NCI-H2107 (cell line): ENCODE data around the gene CSNK1D.

Experiments used
- DNase-seq: peaks from one replicate; lab custom pipeline; 2025; lab: John Stamatoyannopoulos, UW

Gene CSNK1D

DNA sequence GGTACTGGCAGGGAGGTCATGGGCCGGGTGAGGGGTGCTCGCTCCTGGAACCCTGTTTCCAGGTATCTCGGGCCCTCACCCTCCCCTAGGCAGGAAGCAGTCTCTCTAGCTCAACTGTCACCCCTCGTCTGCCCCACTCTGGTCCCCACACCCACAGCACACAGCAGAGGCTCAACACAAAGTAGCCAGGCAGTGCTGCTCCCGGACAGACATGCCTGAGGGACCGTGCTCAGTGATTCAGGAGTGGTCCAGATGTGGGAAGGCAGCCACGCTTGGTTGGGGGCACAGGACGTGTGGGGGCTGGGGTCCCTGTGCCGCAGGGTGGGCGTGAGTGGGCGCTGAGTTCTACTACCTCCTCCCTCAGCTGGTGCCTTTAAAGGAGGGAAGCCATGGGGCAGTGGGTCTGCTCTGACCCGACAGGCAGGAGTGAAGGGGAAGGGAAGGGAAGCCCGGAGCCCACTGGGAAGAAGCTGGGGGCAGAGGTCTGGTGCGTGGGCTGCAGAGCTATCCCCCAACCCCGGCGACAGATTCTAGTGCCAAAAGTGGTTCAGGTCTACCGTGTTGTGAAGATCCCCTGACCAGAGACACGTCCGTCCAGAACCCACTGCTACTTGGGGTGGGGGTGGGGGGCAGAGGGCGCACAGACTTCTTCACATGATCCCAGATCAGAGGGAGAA lies 32.9 kb downstream of the CSNK1D start:
- no peak for DNase-seq

DNA sequence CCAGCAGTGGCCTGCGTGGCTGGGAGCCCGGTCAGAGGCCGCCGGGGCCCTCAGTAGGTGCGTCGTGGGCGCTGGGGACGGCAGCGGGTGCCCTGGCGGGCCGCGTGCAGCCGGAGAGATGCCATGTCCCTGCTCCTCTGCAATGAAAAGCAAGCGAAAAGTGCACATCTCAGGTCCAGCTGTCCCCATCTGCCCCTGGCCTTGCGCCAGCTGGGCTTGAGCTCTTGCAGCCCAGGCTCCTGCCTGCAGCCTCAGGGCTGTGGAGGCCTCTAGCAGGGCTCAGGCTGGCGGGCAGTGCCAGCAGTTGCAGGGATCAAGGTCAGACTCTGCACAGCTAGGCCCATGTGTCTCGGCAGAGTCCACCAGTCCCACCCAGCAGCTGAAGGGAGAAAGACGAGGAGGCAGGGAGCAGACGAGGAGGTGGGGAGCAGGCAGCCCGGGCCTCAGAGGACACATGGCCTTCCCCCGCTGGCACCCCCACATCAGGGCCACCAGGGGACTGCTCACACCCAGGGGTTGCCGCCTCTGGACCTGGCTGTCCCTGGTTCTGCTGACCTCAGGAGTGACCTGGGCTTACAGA lies 33.5 kb downstream of the CSNK1D start:
- no peak for DNase-seq

DNA sequence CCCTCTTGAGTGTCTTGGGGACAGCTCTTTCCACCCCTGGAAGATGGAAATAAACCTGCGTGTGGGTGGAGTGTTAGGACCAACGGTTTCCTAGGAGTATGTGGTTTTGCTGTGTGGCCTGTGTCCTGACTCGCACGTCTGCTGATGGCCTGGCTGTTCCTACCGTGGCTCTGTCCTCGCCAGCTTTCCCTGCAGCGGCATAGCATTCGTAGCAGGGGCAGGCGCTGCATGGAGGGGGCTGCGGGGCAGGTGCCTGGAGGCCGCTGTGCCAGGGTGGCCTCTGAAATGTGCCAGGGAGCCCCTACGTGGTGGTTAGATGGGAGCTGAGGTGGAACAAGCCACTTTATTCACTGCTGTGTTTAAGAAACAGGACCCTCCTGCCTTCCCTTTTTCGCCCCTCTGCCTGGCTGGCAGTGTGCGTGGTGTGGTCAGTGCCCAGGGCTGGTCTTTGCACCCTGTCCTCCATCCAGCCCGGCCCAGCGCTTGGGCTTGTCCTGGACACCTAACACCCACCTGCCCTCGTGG lies 34.0 kb downstream of the CSNK1D start:
- DNase-seq = no peak

DNA sequence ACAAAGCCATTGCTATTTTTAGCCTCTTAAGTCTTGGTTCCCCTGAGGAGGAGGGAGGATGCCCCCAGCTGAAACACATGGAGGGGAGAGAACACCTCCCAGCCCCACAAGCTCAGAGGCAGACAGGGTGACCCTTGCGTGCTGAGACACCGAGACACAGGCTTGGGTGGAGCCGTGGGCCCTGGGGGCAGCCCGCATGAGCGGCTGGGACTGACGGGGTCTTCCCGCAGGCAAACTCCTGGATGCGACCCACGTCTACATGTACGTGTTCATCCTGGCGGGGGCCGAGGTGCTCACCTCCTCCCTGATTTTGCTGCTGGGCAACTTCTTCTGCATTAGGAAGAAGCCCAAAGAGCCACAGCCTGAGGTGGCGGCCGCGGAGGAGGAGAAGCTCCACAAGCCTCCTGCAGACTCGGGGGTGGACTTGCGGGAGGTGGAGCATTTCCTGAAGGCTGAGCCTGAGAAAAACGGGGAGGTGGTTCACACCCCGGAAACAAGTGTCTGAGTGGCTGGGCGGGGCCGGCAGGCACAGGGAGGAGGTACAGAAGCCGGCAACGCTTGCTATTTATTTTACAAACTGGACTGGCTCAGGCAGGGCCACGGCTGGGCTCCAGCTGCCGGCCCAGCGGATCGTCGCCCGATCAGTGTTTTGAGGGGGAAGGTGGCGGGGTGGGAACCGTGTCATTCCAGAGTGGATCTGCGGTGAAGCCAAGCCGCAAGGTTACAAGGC lies 34.9 kb downstream of the CSNK1D start:
- no peak for DNase-seq

DNA sequence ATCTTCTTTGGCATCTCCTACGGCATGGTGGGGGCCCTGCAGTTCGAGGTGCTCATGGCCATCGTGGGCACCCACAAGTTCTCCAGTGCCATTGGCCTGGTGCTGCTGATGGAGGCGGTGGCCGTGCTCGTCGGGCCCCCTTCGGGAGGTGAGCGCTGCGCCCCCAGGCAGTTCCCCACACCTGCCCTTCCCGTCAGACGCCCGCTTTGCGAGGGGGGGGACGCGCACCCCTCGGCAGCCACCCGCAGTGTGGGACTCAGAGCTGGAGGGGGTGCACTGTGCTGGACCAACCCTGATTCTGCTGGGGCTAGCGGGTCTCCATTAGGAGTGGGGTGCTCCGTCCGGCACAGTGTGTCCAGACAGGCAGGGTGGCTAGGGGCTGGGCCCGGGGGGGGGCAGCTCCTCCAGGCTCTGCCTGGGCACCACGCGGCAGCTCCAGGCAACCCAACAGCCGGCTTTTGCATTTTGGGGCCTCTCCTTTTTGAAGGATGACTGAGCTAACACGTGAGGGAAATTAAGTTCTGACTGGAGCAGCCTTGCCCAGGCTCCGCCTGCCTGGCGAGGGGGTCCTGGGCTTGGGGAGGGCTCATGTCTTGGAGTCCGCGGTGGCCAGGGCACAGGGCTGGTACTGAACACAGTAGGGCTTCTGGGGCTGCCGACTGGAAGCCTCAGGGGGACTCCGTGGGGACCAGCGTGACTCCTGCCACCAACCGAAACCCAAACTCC lies 35.6 kb downstream of the CSNK1D start:
- DNase-seq = no peak

DNA sequence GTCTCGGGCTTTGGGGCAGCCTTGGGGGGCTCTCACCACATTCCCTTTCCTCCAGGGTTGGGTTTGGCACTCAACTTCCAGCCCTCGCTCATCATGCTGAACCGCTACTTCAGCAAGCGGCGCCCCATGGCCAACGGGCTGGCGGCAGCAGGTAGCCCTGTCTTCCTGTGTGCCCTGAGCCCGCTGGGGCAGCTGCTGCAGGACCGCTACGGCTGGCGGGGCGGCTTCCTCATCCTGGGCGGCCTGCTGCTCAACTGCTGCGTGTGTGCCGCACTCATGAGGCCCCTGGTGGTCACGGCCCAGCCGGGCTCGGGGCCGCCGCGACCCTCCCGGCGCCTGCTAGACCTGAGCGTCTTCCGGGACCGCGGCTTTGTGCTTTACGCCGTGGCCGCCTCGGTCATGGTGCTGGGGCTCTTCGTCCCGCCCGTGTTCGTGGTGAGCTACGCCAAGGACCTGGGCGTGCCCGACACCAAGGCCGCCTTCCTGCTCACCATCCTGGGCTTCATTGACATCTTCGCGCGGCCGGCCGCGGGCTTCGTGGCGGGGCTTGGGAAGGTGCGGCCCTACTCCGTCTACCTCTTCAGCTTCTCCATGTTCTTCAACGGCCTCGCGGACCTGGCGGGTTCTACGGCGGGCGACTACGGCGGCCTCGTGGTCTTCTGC lies 36.3 kb downstream of the CSNK1D start:
- DNase-seq = no peak

DNA sequence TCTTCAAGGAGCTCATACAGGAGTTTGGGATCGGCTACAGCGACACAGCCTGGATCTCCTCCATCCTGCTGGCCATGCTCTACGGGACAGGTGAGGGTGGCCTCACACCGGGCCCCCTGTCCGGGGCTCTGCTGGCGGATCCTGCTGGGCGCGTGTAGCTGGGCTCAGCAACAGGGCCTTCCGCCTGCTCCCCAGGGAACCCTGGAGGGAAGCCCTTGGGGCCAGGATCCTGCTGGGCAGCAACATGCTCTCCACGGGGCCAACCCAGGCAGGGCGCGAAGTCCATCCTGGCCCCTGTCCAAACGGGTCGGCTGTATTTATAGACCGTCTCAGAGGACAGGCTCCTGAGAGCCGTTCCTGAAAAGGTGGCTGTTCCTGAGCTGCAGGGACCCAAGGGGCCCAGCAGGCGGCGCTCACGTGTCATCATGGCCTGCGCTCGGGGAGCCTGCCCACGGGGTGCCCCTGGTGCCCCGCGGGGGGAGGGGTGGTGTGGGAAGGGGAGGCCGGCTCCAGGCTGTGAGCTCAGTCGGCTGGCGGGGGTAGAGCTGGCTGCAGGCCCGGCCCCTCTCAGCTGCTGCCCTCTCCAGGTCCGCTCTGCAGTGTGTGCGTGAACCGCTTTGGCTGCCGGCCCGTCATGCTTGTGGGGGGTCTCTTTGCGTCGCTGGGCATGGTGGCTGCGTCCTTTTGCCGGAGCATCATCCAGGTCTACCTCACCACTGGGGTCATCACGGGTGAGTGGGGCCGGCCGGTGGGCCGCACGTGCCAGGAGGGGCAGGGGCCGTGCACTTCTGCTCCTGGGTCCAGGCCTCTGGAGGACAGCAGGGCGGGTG lies 37.1 kb downstream of the CSNK1D start:
- DNase-seq = peak; percentile 49

DNA sequence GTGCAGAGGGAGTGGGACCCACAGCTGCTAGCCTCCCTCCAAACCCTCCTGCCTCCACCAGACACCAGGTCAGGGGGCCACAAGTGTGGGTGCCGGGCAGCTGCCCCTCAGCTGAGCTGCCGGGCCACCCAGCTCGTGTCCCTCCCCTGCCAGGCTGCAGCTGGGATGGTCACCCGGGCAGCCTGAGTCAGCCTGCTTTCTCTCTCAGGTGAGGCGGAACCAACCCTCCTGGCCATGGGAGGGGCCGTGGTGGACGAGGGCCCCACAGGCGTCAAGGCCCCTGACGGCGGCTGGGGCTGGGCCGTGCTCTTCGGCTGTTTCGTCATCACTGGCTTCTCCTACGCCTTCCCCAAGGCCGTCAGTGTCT lies 37.7 kb downstream of the CSNK1D start:
- DNase-seq = no peak

DNA sequence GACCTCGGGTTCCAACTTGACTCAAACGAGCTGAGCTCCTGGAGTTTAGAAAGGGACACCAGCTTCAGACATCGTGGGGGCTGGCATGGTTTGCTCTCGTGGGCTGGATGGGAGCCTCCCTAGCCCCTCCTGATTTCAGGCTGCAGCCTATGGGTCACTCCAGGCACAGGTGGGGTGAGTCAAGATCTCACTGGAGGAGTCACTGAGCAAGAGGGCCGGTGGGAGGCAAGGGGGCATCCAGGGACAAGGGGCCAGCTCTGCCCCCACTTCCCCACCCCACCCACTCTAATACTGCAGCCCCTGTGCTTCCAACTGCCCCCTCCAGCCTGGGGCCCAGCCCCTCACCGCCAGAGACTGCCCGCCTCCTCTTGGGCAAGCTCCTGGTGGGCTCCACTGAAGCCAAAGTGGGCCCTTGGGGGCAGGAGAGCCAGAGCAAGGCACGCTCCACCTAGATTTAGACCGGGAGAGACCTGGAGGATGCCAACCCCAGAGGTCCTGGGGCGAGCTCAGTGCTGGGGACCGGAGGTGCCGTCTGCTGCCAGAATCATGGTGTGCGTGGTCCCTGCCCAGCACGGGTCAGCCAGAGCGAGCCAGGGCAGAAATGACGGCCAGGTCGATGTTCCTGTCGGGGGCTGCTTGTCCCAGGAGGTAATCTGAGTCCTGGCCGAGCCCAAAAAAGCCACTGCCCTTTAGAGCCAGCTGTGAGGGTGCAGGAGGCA lies 38.3 kb downstream of the CSNK1D start:
- DNase-seq = no peak

DNA sequence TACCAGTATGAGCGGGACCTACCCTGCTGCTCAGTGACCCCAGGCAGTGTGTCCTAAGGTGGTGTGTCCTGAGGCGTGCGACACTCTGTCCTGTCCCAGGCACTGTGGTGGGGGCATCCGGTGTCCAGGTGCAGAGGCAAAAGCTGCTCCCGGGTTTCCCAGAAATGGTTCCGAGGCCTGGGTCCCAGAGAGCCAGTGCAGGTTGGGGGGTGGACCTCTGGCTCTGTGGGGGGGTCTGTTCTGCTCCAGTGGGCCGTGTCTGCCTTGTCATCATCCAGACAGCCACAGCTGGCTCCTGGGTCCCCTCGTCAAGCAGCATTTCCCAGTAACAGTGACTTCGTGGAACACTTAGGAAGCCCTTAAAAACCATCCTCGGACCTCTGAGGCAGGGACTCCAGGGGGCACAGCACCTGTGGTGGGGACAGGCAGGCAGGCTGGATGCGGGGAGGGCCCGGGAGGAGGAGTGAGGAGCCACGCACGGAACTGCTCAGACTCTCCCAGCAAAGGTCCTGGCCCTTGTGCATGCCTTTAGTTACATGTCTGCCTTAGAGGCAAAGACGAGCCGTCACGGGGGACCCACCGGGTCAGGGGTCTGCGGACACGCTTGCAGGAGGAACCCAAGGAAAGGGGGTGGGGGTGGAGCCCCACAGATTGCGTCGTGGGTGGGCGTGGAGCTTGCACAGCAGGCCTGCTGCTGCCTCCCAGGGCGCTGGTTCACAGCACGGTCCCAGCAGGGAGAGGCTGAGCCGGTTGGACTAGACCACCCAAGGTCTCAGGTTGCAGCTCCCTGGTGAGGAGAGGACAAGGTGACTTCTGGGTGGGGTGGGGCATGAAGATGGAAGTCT lies 39.1 kb downstream of the CSNK1D start:
- DNase-seq = no peak

DNA sequence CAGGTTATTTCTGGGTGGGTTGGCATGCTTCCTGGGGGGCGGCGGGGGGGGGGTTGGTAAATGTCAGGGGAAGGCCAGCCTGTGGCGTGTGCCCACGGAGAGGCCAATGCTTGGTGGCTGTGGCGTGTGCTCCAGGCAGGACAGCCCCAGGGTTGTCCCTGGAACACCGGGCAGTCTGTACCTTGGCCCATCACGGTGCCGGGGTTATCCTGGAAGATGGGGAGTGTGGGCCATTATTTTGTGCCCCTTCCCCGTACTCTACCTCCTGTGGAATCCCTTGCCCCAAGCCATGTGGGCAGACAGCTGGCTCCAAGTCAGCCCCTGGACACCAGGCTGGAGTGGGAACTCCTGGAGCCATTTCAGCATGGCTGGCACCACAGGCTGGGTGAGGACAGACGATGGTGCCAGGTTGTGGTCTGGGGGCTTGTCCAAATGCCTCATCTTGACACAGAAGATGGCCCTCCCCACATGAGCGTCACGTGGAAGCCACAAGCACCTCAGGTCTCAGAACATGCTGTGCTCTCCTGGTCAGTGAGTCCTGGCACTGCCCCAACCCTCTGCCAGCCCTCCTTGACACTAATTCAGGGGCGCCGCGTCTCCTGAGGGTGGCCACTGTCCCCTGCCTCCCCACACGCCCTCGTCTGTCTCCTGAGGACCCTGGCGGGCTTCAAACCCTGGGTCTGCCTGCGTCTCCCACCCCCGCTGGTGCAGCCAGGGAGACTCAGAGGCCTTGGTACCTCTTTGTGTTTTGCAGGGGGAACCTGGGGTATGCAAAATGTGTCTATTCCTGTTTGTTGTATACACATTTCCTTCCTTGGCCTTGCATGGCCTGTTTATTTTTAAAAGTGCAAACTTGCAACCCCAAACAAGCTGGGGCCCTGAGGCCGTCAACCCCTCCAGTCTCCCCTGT lies 40.4 kb downstream of the CSNK1D start:
- no peak for DNase-seq

DNA sequence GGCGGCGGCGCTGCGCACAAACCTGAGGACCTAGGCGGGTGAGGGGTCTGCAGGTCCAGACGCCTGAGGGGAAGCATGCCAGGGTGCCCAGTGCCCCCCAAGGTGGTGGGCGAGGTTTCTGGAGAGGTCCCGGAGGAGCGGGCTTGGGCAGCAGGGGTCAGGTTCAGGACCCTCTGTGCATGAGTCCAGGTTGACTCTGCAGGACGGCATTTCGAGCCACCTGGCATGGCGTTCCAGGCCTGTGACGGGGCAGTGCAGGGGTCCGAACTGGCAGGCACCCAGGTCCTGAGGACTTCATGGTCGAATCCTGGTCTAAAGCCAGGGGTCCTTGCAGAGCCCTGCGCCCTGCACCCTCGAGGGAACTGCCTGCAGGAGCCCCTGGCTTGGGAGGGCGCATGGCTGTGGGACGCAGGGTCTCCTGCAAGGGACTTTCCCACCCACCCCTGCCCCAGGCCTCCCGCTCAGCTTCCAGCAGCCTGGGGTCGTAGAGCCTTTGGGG lies 41.1 kb downstream of the CSNK1D start:
- no peak for DNase-seq

DNA sequence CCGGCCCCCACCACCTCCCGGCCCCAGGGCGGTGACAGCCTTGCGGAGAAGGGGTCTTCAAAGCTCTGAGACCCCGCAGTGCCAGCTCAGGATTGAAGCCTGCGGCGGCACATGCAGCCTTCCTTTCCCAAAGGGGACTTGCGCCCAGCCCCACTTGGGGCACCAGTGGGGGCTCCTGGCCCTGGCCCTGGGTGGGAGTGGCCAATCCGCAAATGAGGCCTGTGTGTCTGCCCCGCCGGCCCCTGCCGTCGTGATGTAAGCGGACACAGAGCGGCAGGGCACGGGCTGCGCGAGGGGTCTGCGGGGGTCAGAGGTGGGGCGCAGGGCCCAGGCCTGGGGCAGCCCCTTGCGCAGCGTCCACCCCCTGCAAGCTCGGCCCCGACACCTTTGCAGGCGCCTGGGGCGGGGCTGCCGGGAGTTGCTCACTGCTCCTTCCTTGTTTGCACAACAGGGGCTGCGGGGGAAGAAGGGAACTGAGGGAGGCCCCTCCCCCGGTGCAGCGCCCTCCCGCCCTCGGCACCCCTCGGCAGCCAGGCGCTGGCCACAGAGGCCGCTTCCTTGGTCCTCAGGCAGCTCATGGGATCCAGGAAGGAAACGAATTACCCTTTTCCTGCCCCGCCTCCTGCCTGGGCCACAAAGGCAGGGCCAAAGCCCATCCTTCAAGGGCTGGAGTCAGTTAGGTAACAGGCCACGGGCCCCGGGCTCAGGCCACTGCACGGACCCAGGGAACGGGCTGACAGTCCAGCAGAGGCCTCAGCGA lies 41.8 kb downstream of the CSNK1D start:
- DNase-seq = no peak

DNA sequence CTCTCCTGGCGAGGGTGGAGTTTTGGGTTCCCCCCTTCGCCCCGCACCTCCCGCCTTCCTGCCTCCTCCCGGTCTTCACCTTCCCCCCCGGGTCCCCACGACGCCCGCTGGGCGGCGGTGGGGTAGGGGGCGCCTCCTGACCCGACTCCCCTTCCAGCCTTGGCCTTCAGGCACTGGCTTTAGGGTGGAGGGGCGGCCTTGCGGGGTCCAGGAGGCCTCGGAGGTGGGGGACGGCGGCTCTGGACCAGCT lies 42.3 kb downstream of the CSNK1D start:
- DNase-seq = no peak

DNA sequence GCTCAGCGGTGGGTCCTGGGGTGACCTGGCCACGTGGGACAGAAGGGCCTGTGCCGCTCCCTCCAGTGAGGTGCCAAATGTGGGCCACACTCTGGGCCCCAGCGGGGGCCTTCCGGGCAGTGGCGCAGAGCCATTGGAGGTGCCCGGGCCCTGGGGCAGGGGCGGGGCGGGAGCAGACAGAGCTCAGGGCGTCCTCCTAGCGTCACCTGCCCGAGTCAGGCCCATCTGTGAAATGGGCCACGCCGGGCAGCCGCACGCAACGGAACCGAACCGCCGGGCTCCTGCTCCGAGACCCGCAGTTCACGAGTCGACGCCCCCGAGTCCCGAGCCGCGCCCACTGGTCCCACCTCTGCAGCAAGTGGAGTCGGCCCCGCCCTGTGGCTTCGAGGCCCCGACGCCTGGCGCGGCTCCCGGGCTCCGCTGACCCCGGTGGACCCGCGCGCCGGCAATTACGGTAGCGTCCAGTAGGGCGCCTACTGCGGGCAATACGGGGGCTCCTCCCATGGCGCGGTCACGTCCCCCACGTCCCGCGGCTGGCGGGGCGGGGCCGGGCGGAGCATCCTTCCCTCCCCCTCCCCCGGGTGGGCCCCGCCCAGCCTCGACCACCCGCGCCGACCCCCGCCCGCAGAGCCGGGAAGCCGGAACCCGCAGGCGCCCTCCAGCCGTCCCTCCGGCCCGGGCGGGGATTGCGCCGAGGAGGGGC lies 42.7 kb downstream of the CSNK1D start:
- no peak for DNase-seq

DNA sequence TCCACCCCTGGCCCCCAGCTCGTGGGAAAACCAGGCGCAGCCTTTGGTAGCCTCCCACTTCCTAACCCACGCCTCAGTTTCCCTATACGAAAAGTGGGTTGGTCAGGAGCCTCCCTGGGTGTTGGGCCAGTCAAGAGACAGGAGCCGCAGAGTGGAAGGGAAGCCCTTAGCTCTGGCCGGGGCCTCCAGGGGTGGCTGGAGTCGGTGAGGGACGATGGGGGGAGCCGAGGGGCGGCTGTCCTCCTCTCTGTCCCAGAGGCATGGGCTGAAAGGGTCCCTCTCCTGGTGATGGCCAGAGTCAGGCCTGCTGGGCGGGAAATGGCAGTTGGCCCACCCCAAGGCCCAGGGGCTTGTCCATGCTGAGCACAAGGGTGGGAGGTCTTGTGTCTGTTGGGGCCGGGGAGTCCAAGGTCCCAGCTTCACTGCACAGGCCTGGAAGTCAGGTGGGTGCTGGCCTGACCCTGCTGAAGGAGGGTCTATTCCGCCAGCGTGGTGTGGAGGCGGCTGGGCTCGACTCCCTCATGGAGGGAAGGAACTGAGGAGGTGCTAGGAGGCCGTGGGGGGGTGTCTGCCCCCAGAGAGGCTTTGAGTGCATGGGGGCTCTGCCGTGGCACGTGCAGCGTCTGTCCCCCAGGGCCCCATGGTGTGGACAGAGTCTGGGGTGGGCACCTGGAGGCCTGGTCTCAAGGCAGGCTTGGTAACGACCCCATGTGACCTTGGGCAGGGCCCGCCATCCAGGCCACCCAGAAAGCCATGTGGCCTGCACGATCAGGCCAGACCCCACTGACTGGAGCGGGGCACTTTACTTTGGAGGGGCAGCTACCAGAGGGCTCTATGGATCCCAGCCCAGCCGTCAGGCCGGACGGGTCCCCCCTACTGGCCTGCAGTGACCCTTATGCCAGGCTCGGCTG lies 43.5 kb downstream of the CSNK1D start:
- no peak for DNase-seq
